SK-N-SH treated with all-trans-retinoic acid at 6 μM for 48 hours (cell line): ENCODE results near the gene PPP2R5B.

Experiments used
- ARNTL ChIP-seq: fragments of 450-650 bp; formaldehyde crosslinking; IDR thresholded peaks from 2 replicates; pipeline ENCODE4 v1.5.0; 2020; ENCODE audit warnings: low read depth, mild to moderate bottlenecking, moderate library complexity, borderline replicate concordance
- BACH2 ChIP-seq: fragments of 250-450 bp; sonication (Bioruptor Pico); IDR thresholded peaks from 2 replicates; pipeline ENCODE4 v1.9.0; 2021; ENCODE audit warnings: mild to moderate bottlenecking, borderline replicate concordance
- ISL1 ChIP-seq: fragments of 250-450 bp; sonication (Bioruptor Pico); IDR thresholded peaks from 2 replicates; pipeline ENCODE4 v2.1.2; 2022; ENCODE audit warnings: mild to moderate bottlenecking, moderate library complexity
- RARB ChIP-seq: fragments of 250-450 bp; sonication (Bioruptor Pico); IDR thresholded peaks from 2 replicates; pipeline ENCODE4 v1.8.0; 2021; ENCODE audit warnings: mild to moderate bottlenecking, moderate library complexity
- TF ChIP-seq, protein P1 (sequence below): fragments of 250-450 bp; sonication (Bioruptor Pico); IDR thresholded peaks from 2 replicates; pipeline ENCODE4 v1.5.0; 2020; ENCODE audit warnings: mild to moderate bottlenecking, moderate library complexity

DNA sequence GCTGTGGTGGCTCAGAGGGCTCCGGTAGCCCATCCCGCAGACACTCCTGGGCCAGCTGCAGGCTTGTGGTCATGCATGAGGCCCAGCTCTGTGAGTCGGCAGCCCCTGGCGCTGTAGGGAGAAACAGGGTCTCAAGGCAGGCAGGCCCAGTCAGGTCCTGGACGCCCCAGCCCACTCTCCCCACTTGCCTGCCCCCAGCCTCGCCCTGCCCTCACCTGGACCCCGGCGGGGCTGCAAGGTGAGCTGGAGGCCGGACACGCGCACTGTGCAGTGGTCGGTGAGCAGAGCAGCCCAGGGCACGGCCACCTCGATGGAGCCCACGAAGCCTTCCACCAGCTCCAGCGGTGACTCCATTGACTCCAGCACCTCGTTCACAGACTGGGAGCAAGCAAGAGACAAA lies 10.4 kb upstream of the PPP2R5B start:
- TF ChIP-seq RARB (CRISPR knock-in tag) = no peak
- TF ChIP-seq, protein P1, sequence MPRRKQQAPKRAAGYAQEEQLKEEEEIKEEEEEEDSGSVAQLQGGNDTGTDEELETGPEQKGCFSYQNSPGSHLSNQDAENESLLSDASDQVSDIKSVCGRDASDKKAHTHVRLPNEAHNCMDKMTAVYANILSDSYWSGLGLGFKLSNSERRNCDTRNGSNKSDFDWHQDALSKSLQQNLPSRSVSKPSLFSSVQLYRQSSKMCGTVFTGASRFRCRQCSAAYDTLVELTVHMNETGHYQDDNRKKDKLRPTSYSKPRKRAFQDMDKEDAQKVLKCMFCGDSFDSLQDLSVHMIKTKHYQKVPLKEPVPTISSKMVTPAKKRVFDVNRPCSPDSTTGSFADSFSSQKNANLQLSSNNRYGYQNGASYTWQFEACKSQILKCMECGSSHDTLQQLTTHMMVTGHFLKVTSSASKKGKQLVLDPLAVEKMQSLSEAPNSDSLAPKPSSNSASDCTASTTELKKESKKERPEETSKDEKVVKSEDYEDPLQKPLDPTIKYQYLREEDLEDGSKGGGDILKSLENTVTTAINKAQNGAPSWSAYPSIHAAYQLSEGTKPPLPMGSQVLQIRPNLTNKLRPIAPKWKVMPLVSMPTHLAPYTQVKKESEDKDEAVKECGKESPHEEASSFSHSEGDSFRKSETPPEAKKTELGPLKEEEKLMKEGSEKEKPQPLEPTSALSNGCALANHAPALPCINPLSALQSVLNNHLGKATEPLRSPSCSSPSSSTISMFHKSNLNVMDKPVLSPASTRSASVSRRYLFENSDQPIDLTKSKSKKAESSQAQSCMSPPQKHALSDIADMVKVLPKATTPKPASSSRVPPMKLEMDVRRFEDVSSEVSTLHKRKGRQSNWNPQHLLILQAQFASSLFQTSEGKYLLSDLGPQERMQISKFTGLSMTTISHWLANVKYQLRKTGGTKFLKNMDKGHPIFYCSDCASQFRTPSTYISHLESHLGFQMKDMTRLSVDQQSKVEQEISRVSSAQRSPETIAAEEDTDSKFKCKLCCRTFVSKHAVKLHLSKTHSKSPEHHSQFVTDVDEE (CRISPR knock-in tag) = no peak
- no peak for TF ChIP-seq ISL1 (CRISPR knock-in tag)
- TF ChIP-seq BACH2 (CRISPR knock-in tag) = no peak
- TF ChIP-seq ARNTL = no peak
